AG09319 (cell line): Measurements from ENCODE around the gene CHST4.

ENCODE experiments used
- DNase-seq: peaks from one replicate; pipeline ENCODE4 v3.0.0-alpha.2; 2010; ENCODE audit warnings: low read depth; ENCODE audit errors: extremely low read depth
- CTCF ChIP-seq: IDR thresholded peaks from 2 replicates; pipeline ENCODE4 v1.5.1; 2011; ENCODE audit warnings: low read depth, mild to moderate bottlenecking, inconsistent platforms, low read length, moderate library complexity

Gene CHST4

GRCh38 chr16:71490361-71490760 lies 35.9 kb upstream of the CHST4 start:
- DNase-seq, result no peak
- TF ChIP-seq CTCF, result no peak

GRCh38 chr16:71491054-71491453 lies 35.2 kb upstream of the CHST4 start:
- no peak for TF ChIP-seq CTCF
- DNase-seq, result no peak

- no peak for DNase-seq
These were observed 33.4 kb upstream of the CHST4 start for GRCh38 chr16:71492786-71493185.

GRCh38 chr16:71493213-71493612 lies 33.0 kb upstream of the CHST4 start:
- no peak for DNase-seq
- no peak for TF ChIP-seq CTCF

More at GRCh38 chr16:71492786-71493185, 33.4 kb upstream of the CHST4 start:
- TF ChIP-seq CTCF, result no peak

- DNase-seq, result no peak
- no peak for TF ChIP-seq CTCF
These were observed 28.2 kb upstream of the CHST4 start for GRCh38 chr16:71498031-71498430.

- DNase-seq, result peak; percentile 20
- peak; percentile 75 for TF ChIP-seq CTCF
These were observed 26.4 kb upstream of the CHST4 start for GRCh38 chr16:71499775-71500364.

- DNase-seq, result no peak
- no peak for TF ChIP-seq CTCF
These were observed 25.3 kb upstream of the CHST4 start for GRCh38 chr16:71500964-71501363.
